Measurements from ENCODE around the gene OR4X1.

GRCh38 chr11:48216510-48216909 is 47.2 kb upstream of the OR4X1 start, which contains the start of gene OR4B1:
- TF ChIP-seq POLR2A (IDR thresholded peaks at IDR 0.05; ENCODE audit: low read depth, low read length) (no peak), TAF1 (IDR thresholded peaks at IDR 0.05; ENCODE audit: borderline replicate concordance, low read depth, low read length) (no peak)
